Epithelial cell of proximal tubule (primary cell): ENCODE data around the gene GRIN2B. TPM values are rescaled to one million over a fixed set of nuclear protein-coding genes. Genes with fewer than 3 reads are reported as not detected.

Source experiments
- DNase-seq: peaks from one replicate; pipeline ENCODE4 v3.0.0-alpha.2; 2011; ENCODE audit warnings: low read depth
- H3K4me3 ChIP-seq: 2 replicates; pipeline ENCODE4 v1.5.1; 2011; ENCODE audit warnings: low read depth, mild to moderate bottlenecking, low read length
- total RNA-seq: library from RNA; depleted of rRNA; stranded (reverse); fragments of >200 nt; gene quantifications from 2 replicates; pipeline ENCODE4 v1.2.3, GENCODE V29; 2015
- TF ChIP-seq, protein P1 (sequence below): conservative IDR thresholded peaks from 2 replicates; pipeline ENCODE4 v1.5.1; 2012; ENCODE audit warnings: low read depth, mild to moderate bottlenecking, low read length

GRIN2B gene
- 0.12 TPM in 1 of 2 replicates, not detected in the other for total RNA-seq

DNA sequence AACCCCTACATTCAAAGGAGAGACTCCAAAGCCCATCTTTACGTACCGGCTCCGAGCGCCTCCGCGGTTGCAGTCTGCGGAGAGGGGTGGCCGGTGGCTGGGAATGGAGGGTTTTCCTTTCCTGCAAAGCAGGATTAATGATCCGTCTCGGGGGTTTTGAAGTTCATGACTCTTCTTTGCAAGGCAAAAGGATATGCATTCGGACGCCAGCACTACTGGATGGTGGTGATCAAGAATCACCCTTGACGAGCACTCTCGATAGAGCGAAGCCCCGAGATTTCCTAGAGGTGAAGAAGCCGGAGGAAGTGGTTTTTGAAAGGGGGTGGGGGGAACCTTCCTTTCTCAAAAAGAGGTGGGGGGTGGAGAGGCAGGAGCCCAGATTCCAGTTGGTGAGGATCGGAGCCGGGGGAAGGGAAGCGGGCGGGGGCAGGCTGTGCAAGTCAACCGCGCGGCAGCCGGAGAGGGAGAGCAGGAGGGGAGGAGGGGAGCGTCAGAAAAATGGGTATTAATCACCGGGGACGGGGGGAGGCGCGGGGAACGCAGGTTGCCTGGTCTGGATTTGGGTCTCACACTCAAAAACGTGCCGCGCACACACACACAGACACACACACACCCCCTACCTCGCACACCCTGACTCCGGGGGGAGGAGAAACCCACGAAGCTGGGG lies at the start of gene GRIN2B:
GRIN2B (minus strand) TSS at position 307 of the 667 bp plus-strand sequence. CDS start 115,394 bp downstream, outside the sequence.
- TF ChIP-seq, protein P1, sequence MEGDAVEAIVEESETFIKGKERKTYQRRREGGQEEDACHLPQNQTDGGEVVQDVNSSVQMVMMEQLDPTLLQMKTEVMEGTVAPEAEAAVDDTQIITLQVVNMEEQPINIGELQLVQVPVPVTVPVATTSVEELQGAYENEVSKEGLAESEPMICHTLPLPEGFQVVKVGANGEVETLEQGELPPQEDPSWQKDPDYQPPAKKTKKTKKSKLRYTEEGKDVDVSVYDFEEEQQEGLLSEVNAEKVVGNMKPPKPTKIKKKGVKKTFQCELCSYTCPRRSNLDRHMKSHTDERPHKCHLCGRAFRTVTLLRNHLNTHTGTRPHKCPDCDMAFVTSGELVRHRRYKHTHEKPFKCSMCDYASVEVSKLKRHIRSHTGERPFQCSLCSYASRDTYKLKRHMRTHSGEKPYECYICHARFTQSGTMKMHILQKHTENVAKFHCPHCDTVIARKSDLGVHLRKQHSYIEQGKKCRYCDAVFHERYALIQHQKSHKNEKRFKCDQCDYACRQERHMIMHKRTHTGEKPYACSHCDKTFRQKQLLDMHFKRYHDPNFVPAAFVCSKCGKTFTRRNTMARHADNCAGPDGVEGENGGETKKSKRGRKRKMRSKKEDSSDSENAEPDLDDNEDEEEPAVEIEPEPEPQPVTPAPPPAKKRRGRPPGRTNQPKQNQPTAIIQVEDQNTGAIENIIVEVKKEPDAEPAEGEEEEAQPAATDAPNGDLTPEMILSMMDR: no peak
- peak; percentile 13 for DNase-seq
- peak within 1 kb of the TSS; percentile 63 for H3K4me3 ChIP-seq

DNA sequence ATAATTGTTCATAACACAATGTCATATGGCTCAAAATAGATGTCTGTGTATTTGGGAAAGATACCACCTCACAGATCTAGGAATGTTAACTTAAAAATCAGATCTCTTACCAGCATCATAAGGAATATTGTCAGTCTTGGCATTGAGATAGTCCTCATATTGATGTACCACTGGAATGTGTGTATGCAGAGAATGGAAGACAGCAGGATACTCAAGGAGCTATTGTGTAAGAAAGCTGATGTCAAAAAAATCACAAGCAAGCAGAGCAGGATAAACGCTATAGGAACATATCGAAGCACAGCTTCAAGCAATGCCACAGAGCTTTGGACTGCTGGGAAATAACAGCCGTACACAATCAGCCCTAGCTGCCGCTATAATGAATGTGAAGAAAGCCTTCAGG lies 45.1 kb upstream of the GRIN2B start:
- TF ChIP-seq, protein P1: no peak
- DNase-seq: no peak
- H3K4me3 ChIP-seq: no peak overlapping the region

DNA sequence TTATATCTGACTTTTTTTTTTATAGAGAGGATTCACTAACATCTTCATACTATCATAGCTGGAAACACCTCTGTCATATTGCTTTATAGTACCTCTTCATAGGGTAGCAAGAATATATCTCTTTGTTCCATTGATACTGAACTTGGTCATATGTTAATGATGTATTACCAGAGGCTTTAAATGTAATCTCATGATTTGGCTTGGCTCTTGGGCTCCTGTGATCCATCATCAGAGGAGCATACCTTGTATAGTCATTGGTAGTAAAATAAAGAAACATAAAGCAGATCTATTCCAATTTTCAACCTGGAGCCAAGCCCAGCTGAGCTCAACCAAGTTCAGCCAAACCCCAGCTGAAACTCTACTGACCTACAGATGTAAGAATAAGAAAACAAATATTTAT lies 43.2 kb upstream of the GRIN2B start:
- TF ChIP-seq, protein P1: no peak
- no peak overlapping the region for H3K4me3 ChIP-seq
- no peak for DNase-seq

DNA sequence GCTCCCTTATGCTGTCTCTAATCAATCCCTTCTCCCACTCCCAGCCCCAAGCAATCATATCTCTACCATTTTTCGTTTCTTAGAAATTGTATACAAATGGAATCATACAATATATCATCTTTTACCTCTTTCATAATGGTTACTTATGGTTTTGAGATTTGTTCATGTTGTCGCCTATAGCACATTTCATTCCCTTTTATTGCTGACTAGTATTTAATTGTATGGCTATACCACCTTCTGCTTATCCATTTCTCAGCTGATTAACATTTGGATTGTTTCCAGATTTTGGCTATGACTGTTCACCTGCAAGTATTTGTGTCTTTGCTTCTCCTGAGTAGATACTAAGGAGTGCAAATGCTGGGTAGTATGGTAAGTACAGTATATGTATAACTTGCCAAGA lies 36.7 kb upstream of the GRIN2B start:
- TF ChIP-seq, protein P1: no peak
- no peak for DNase-seq
- no peak overlapping the region for H3K4me3 ChIP-seq

DNA sequence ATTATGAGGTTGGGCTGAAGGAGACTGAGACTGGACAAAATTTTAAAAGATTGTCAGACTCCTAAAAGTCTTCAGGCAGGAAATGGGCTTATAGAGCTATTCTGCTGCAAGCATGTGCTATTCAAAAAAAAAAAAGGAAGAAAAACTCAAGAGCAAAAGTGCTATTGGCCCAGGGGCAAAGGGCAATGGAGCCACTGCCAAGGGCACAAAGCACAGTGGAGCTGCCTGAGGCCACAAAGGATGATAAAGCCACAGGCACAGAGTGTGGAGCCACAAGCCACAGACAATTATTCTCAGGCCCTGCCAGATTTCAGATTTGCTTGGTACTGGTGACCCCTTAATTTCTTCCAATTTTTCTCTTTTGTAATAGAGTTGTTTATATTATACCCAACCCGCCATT lies 29.6 kb upstream of the GRIN2B start:
- TF ChIP-seq, protein P1: no peak
- no peak for DNase-seq
- H3K4me3 ChIP-seq: no peak overlapping the region

DNA sequence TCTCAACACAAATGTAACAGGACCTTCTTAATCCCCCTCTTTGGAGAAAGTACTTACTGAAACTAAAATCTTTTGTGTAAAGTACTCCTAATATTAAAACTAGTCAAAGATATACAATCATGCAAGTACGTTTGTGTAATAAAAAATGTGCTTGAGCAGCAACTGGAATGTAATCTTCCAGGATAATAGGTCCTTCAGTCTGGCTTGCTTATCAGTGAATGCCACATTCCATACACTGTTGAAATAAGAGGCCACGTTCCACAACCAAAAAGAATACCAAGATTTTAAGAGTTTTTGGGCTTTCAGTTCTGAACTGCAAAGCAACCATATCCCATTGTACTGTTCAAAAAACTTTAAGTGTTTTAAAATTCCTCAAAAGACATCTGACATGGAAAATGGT lies 26.2 kb upstream of the GRIN2B start:
- TF ChIP-seq, protein P1: no peak
- DNase-seq: no peak
- H3K4me3 ChIP-seq: no peak overlapping the region

DNA sequence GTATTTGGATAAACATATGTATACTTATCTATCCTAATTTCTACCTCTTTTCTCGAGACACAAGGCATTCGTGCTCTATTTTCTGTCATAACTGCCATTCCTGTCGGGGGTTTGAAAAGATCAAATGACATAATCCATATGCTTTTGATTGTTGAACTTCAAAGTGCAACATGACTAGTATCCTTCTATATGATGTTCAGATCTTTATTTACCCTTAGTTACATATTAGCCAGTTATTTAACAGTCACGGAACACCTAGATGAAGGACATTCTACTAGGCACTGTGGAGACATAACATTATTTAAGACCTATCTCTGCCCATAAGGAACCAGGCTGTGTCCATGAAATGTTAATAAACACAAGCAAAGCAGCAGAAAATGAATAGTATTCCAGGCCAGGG lies 11.2 kb upstream of the GRIN2B start:
- H3K4me3 ChIP-seq: no peak overlapping the region
- TF ChIP-seq, protein P1: no peak
- DNase-seq: no peak
